NCI-H748 (cell line): Measurements from ENCODE around the gene CD82.
"Not testable (repeated sequence)": the region's sequence is repeated elsewhere in the genome, so short reads cannot be mapped to it uniquely, and the experiment has no call there.

Source experiments
- DNase-seq: peaks from one replicate; lab custom pipeline; 2025; ENCODE audit not compliant: unreplicated experiment; lab: John Stamatoyannopoulos, UW

The CD82 gene

GRCh38 chr11:44658506-44658850 is 93.0 kb downstream of the CD82 start:
- peak; percentile 28 for DNase-seq

- DNase-seq, result no peak
Observed at GRCh38 chr11:44659641-44660040, 94.2 kb downstream of the CD82 start.

GRCh38 chr11:44660535-44660934 is 95.1 kb downstream of the CD82 start:
- DNase-seq, result not testable (repeated sequence)

- no peak for DNase-seq
Observed at GRCh38 chr11:44661311-44661717, 95.9 kb downstream of the CD82 start.
